RWPE1 (cell line): ENCODE data around the gene SELENOW.

ENCODE experiments used
- CTCF ChIA-PET: fragments of 350-600 bp; sonication (Branson Sonifier 250); formaldehyde crosslinking; extraction: SDS; loops from one replicate; lab custom pipeline; 2021; lab: Yijun Ruan, JAX
- POLR2A ChIA-PET: fragments of 400-600 bp; formaldehyde crosslinking; extraction: SDS; loops from one replicate; lab custom pipeline; 2020; ENCODE audit warnings: antibody characterized with exemption; ENCODE audit not compliant: low non-redundant PET; lab: Yijun Ruan, JAX
- DNase-seq: peaks from one replicate; pipeline ENCODE4 v3.0.0; 2012; ENCODE audit warnings: low spot score
- H3K27ac ChIP-seq: fragments of 450-650 bp; 2 replicates; pipeline ENCODE4 v1.5.1; 2017
- TF ChIP-seq, protein P1 (sequence below): fragments of 450-650 bp; conservative IDR thresholded peaks from 2 replicates; pipeline ENCODE4 v1.5.1; 2017; ENCODE audit warnings: low read depth, mild to moderate bottlenecking

Gene SELENOW

GRCh38 chr19:47750752-47751151 is 27.8 kb upstream of the SELENOW start:
- CTCF ChIA-PET: interaction anchor here (1.1 kb wide), 1 partner anchor 38 kb away, joined by 5 read pairs; the partner anchor contains the start of gene EHD2
- TF ChIP-seq, protein P1, sequence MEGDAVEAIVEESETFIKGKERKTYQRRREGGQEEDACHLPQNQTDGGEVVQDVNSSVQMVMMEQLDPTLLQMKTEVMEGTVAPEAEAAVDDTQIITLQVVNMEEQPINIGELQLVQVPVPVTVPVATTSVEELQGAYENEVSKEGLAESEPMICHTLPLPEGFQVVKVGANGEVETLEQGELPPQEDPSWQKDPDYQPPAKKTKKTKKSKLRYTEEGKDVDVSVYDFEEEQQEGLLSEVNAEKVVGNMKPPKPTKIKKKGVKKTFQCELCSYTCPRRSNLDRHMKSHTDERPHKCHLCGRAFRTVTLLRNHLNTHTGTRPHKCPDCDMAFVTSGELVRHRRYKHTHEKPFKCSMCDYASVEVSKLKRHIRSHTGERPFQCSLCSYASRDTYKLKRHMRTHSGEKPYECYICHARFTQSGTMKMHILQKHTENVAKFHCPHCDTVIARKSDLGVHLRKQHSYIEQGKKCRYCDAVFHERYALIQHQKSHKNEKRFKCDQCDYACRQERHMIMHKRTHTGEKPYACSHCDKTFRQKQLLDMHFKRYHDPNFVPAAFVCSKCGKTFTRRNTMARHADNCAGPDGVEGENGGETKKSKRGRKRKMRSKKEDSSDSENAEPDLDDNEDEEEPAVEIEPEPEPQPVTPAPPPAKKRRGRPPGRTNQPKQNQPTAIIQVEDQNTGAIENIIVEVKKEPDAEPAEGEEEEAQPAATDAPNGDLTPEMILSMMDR: no peak
- no peak overlapping the region for H3K27ac ChIP-seq
- DNase-seq: no peak
- POLR2A ChIA-PET: no interaction called here

DNA sequence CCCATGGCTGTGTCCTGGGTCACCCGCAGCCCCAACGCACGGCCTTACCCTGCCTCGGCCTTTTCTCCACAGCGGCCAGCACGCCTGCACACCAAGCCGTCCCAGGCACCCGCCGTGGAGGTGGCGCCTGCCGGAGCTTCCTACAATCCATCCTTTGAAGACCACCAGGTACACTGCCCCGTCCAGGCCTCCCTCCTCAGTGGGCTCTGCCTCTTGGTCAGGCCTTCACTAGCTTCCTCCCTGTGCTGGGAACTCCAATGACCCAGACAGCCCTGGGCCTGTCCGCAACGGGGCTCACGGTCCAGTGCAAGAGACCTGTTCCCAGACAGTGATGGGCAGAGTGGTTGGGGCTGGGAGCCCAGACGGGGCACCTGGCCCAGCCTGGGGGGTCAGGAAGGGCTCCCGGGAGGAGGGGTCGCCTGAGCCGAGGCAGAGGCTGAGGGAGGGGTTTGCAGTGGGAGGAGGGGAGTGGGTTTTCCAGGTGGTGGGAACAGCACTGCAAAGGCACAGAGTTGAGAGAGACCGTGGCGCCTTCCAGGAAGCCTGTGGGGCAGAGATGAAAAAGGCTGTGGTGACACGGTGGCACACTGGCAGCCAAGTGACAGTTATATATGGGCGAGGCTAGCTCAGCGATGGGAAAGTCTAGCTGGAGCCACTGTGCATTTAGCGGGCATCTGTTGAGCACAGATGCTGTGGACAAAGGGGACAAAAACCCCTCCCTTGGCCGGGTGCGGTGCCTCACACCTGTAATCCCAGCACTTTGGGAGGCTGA is 25.9 kb upstream of the SELENOW start:
- H3K27ac ChIP-seq: peak overlapping the region; percentile 12; the same call in 1 of the 2 replicates
- no peak for DNase-seq
- TF ChIP-seq, protein P1: no peak
- POLR2A ChIA-PET: no interaction called here
- CTCF ChIA-PET: interaction anchor here (0.7 kb wide), 1 partner anchor 40 kb away, joined by 10 read pairs; no protein-coding TSS in a partner anchor

DNA sequence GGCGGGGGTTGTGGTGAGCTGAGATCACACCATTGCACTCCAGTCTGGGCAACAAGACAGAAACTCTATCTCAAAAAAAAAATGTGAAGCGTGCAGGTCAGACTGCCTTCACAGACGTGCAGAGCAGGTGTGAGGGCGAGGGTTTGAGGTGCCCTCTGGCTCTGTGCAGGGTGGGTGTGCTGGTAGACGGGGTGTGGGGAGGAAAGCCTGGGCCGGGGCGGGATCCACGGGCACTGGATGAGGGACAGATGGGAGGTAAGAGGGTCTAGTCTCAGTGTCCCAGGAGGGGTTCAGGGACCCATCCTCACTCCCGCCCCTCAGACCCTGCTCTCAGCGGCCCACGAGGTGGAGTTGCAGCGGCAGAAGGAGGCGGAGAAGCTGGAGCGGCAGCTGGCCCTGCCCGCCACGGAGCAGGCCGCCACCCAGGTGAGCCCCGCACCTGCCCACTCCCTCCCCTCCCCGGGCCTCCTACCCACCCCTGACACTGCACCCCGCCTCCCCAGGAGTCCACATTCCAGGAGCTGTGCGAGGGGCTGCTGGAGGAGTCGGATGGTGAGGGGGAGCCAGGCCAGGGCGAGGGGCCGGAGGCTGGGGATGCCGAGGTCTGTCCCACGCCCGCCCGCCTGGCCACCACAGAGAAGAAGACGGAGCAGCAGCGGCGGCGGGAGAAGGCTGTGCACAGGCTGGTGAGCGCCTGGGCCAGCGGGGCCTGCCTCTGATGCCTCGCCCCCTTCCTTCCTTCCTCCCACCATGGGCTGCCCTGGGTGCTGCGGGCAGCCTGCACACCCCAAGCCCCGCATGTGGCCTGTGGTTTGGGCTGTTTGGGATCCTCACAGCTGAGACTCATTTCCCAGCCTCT is 24.1 kb upstream of the SELENOW start:
- POLR2A ChIA-PET: interaction anchor here (0.7 kb wide), 1 partner anchor 41 kb away, joined by 6 read pairs; no protein-coding TSS in a partner anchor
- CTCF ChIA-PET: interaction anchor here (0.6 to 1.0 kb wide), 2 partner anchors 8 to 42 kb away, joined by 3 read pairs; no protein-coding TSS in a partner anchor

GRCh38 chr19:47755065-47755761 is 23.3 kb upstream of the SELENOW start:
- no peak for DNase-seq
- ChIA-PET CTCF (interaction anchor here (0.6 to 1.0 kb wide), 3 partner anchors 9 to 42 kb away, joined by 3 read pairs; no protein-coding TSS in a partner anchor), POLR2A (interaction anchor here (0.7 kb wide), 1 partner anchor 42 kb away, joined by 6 read pairs; no protein-coding TSS in a partner anchor)
- TF ChIP-seq, protein P1: no peak
- no peak overlapping the region for H3K27ac ChIP-seq

More for the DNA sequence above, 24.1 kb upstream of the SELENOW start:
- DNase-seq: no peak
- TF ChIP-seq, protein P1: no peak
- no peak overlapping the region for H3K27ac ChIP-seq

DNA sequence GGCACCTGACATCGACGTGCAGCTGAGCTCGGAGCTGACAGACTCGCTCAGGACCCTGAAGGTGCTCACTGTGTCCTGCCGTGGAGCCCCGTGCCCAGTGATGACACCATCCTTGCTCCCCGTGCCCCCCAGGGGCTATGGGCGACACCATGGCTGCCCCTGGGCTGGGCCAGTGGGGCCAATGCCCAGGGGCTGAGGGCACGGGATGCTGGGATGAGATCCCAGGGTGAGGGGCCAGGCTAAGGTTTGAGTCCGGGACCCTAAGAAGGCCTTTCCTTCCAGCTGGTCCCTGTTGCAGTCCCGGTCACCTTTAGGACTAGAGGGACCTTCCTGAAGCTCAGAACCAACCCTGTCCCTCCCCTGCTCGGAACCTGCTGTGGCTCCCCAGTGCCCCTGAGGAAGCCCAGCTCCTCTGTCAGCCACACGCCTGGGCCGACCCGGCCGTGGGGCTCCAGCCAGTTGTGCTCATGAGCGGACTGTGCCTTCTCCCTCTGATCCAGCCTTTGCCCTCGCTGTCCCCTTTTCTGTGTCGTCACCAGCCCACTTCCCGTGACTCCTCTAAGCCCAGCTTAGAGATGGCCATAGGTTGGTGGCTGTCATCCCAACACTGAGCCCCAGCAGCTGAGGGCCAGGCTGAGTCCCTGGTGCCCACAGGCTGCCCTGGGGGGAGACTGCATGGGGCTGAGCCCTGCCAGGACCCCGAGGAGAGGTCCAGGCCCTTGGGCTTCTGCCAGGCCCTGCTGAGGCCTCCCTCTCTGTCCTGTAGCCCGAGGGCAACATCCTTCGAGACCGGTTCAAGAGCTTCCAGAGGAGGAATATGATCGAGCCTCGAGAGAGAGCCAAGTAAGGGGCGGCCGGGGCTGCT is 22.5 kb upstream of the SELENOW start:
- no peak overlapping the region for H3K27ac ChIP-seq
- TF ChIP-seq, protein P1: no peak
- CTCF ChIA-PET: interaction anchor here (0.7 to 1.0 kb wide), 2 partner anchors 8 to 43 kb away, joined by 3 read pairs; partner anchors contain the start of gene EHD2
- POLR2A ChIA-PET: interaction anchor here (0.5 to 0.6 kb wide), 2 partner anchors 8 to 46 kb away, joined by 3 to 6 read pairs; no protein-coding TSS in a partner anchor
- DNase-seq: no peak
